Skeletal muscle tissue (tissue), 4 donors: ENCODE results near the gene BATF2. TPM values are rescaled to one million over a fixed set of nuclear protein-coding genes. Genes with fewer than 3 reads are reported as not detected.
A peak's percentile ranks its signal among the peaks of the same experiment; 100 is the strongest.
"Not testable (repeated sequence)": the region's sequence is repeated elsewhere in the genome, so short reads cannot be mapped to it uniquely, and the experiment has no call there.

Experiments used
- H3K27ac ChIP-seq: one replicate; pipeline ENCODE4 v1.7.0; 2013; ENCODE audit warnings: mild to moderate bottlenecking, low read depth, low read length, inconsistent platforms
- H3K27me3 ChIP-seq, 3 donors: one replicate each; pipeline ENCODE4 v1.7.0; 2013; ENCODE audit warnings: low read length in 3 of 3; ENCODE audit not compliant: control insufficient read depth in 3 of 3, insufficient read depth in 3 of 3
- H3K36me3 ChIP-seq, 3 donors: one replicate each; pipeline ENCODE4 v1.7.0; 2013; ENCODE audit warnings: low read length in 3 of 3; ENCODE audit not compliant: control insufficient read depth in 3 of 3, insufficient read depth in 3 of 3
- H3K4me1 ChIP-seq, 3 donors: one replicate each; pipeline ENCODE4 v1.7.0; 2013; ENCODE audit warnings: low read length in 3 of 3, mild to moderate bottlenecking in 3 of 3; ENCODE audit not compliant: control insufficient read depth in 3 of 3, insufficient read depth in 3 of 3
- H3K4me3 ChIP-seq, 3 donors: one replicate each; pipeline ENCODE4 v1.7.0; 2013; ENCODE audit warnings: low read length in 3 of 3
- H3K9ac ChIP-seq, 3 donors: one replicate each; pipeline ENCODE4 v1.7.0; 2013; ENCODE audit warnings: low read length in 3 of 3, mild to moderate bottlenecking in 3 of 3, moderate library complexity in 2 of 3, low read depth in 1 of 3
- H3K9me3 ChIP-seq, 3 donors: one replicate each; pipeline ENCODE4 v1.7.0; 2013; ENCODE audit warnings: low read length in 3 of 3; ENCODE audit not compliant: control insufficient read depth in 3 of 3
- total RNA-seq: library from RNA; depleted of rRNA; stranded (reverse); fragments of >200 nt; gene quantifications from one replicate; pipeline ENCODE4 v1.2.3, GENCODE V29; 2014
- donor health status: Osteomylitis.

Gene BATF2
- total RNA-seq, 1 donor from 2014 or later = 0.52 TPM

GRCh38 chr11:64998690-64999431 lies 2.1 kb upstream of the BATF2 start:
- H3K4me3 ChIP-seq = no peak overlapping the region
- H3K27me3 ChIP-seq = no peaks in the 10 kb centered on the region
- H3K9ac ChIP-seq = no peak overlapping the region
- no peaks in the 10 kb centered on the region for H3K9me3 ChIP-seq
- H3K27ac ChIP-seq = no peak overlapping the region
- H3K4me1 ChIP-seq = peaks cover 11 to 19% (median 15%) of the 10 kb centered on the region in 3 donors
- H3K36me3 ChIP-seq = peaks cover 0 to 2% (median 0%) of the 10 kb centered on the region in 3 donors

- Histone ChIP-seq H3K36me3 (peaks cover 0 to 2% (median 0%) of the 10 kb centered on the region in 3 donors), H3K4me3 (no peak overlapping the region), H3K9ac (no peak overlapping the region), H3K27ac (no peak overlapping the region), H3K27me3 (no peaks in the 10 kb centered on the region), H3K9me3 (no peaks in the 10 kb centered on the region), H3K4me1 (peaks cover 11 to 19% (median 15%) of the 10 kb centered on the region in 3 donors)
These were observed 1.4 kb upstream of the BATF2 start for GRCh38 chr11:64998141-64998540.

- peak overlapping the region; percentile 82 to 86 (median 85) for H3K4me3 ChIP-seq
- peaks cover 0 to 2% (median 0%) of the 10 kb centered on the region in 3 donors for H3K36me3 ChIP-seq
- H3K9ac ChIP-seq = peak overlapping the region; percentile 78 to 84 (median 80)
- H3K4me1 ChIP-seq = peaks cover 11 to 19% (median 15%) of the 10 kb centered on the region in 3 donors
- no peaks in the 10 kb centered on the region for H3K27me3 ChIP-seq
- no peaks in the 10 kb centered on the region for H3K9me3 ChIP-seq
- peak overlapping the region; percentile 68 for H3K27ac ChIP-seq
These were observed 453 bp downstream of the BATF2 start for GRCh38 chr11:64996327-64996709.

- H3K9ac ChIP-seq = no peak overlapping the region
- no peak overlapping the region for H3K4me3 ChIP-seq
- H3K27me3 ChIP-seq = no peaks in the 10 kb centered on the region
- peaks cover 0 to 2% (median 0%) of the 10 kb centered on the region in 3 donors for H3K36me3 ChIP-seq
- H3K4me1 ChIP-seq = peaks cover 22 to 30% (median 23%) of the 10 kb centered on the region in 3 donors
- no peak overlapping the region for H3K27ac ChIP-seq
- no peaks in the 10 kb centered on the region for H3K9me3 ChIP-seq
These were observed 2.5 kb downstream of the BATF2 start for GRCh38 chr11:64994318-64994717.

GRCh38 chr11:64990222-64990923 lies 6.4 kb downstream of the BATF2 start:
- no peak overlapping the region for H3K27ac ChIP-seq
- peak overlapping the region in 1 of 3 donors; percentile 57 for H3K9ac ChIP-seq
- no peaks in the 10 kb centered on the region for H3K9me3 ChIP-seq
- H3K4me3 ChIP-seq = peak overlapping the region; percentile 32 to 66 (median 54)
- peaks cover 14 to 25% (median 16%) of the 10 kb centered on the region in 3 donors for H3K4me1 ChIP-seq
- no peaks in the 10 kb centered on the region for H3K27me3 ChIP-seq
- peaks cover 0 to 2% (median 0%) of the 10 kb centered on the region in 3 donors for H3K36me3 ChIP-seq

GRCh38 chr11:64989416-64989815 lies 7.4 kb downstream of the BATF2 start:
- Histone ChIP-seq H3K9me3 (no peaks in the 10 kb centered on the region), H3K27ac (no peak overlapping the region), H3K4me3 (peak overlapping the region; percentile 23 to 54 (median 32)), H3K4me1 (peaks cover 14 to 21% (median 15%) of the 10 kb centered on the region in 3 donors), H3K27me3 (no peaks in the 10 kb centered on the region), H3K36me3 (peaks cover 0 to 2% (median 0%) of the 10 kb centered on the region in 3 donors), H3K9ac (peak overlapping the region in 1 of 3 donors; percentile 40)

- Histone ChIP-seq H3K27ac (no peak overlapping the region), H3K27me3 (no peaks in the 10 kb centered on the region), H3K9ac (no peak overlapping the region), H3K36me3 (no peaks in the 10 kb centered on the region), H3K9me3 (no peaks in the 10 kb centered on the region), H3K4me1 (peaks cover 14 to 21% (median 15%) of the 10 kb centered on the region in 3 donors), H3K4me3 (no peak overlapping the region)
These were observed 8.5 kb downstream of the BATF2 start for GRCh38 chr11:64987998-64988854.

- H3K9ac ChIP-seq, H3K9me3 ChIP-seq, H3K36me3 ChIP-seq: not testable (repeated sequence)
These were observed 13.4 kb downstream of the BATF2 start for GRCh38 chr11:64983339-64983738.

GRCh38 chr11:64976651-64977050 lies 20.1 kb downstream of the BATF2 start:
- no peaks in the 10 kb centered on the region for H3K9me3 ChIP-seq

More at GRCh38 chr11:64983339-64983738, 13.4 kb downstream of the BATF2 start:
- not testable (repeated sequence) for H3K27me3 ChIP-seq, H3K27ac ChIP-seq, H3K4me1 ChIP-seq, H3K4me3 ChIP-seq

More at GRCh38 chr11:64976651-64977050, 20.1 kb downstream of the BATF2 start:
- H3K36me3 ChIP-seq = no peaks in the 10 kb centered on the region
- H3K9ac ChIP-seq = no peak overlapping the region
- peaks cover 6 to 8% (median 7%) of the 10 kb centered on the region in 3 donors for H3K4me1 ChIP-seq
- H3K27ac ChIP-seq = no peak overlapping the region
- H3K4me3 ChIP-seq = no peak overlapping the region
- H3K27me3 ChIP-seq = peaks cover 0 to 4% (median 0%) of the 10 kb centered on the region in 3 donors
